Measurements from ENCODE around the gene PRPF38A. TPM values are rescaled to one million over a fixed set of nuclear protein-coding genes. Genes with fewer than 3 reads are reported as not detected.

The PRPF38A gene
- polyA plus RNA-seq, 2 of the 4 experiments (the other 2 are of a cell fraction) = 12.9 to 30.4 TPM

GRCh38 chr1:52359676-52360594 is 44.5 kb upstream of the PRPF38A start:
- 87% methylated on average over 9 of the region's 24 CpGs for whole genome bisulfite sequencing (ENCODE audit: missing lambda C conversion rate)
- ATAC-seq (peak in 1 of 2 experiments; percentile 14; a peak in 1 of 6 replicates), FAIRE-seq (no peak), DNase-seq (ENCODE audit: low read depth in 1 of 2, low spot score in 1 of 2) (no peak)
- H3K9me3 ChIP-seq = no peaks in the 10 kb centered on the region
- H3K27ac ChIP-seq = no peak overlapping the region
- no peak overlapping the region for H3K4me2 ChIP-seq
- peaks cover 15% of the 10 kb centered on the region for H3K4me1 ChIP-seq
- ChIA-PET CTCF (interaction anchor here (1.4 kb wide), 1 partner anchor 11 kb away, joined by 5 read pairs; no protein-coding TSS in a partner anchor), POLR2A (no interaction called here)
- no peak overlapping the region for H3K4me3 ChIP-seq
- TF ChIP-seq NFE2L2 (conservative IDR thresholded peaks at IDR 0.05; ENCODE audit: low read length) = no peak
- TF ChIP-seq PBX3 (IDR thresholded peaks at IDR 0.05) = no peak
- no peak for TF ChIP-seq SMC3 (IDR thresholded peaks at IDR 0.05)
- TF ChIP-seq RAD21 (conservative IDR thresholded peaks at IDR 0.05 in 1 of 2, IDR thresholded peaks at IDR 0.05 in 1 of 2) = no peak
- no peak for TF ChIP-seq EHMT2 (IDR thresholded peaks at IDR 0.05; ENCODE audit: low read depth)
- TF ChIP-seq MYC (IDR thresholded peaks at IDR 0.05; ENCODE audit: borderline replicate concordance, low read length) = no peak
- TF ChIP-seq REST (IDR thresholded peaks at IDR 0.05) = no peak
- TF ChIP-seq FOSL2 (IDR thresholded peaks at IDR 0.05) = no peak
- no peak for TF ChIP-seq FOSL2 (CRISPR knock-in tag; IDR thresholded peaks at IDR 0.05)
- no peak for TF ChIP-seq RARB (CRISPR knock-in tag; IDR thresholded peaks at IDR 0.05)
- TF ChIP-seq CHD2 (IDR thresholded peaks at IDR 0.05; ENCODE audit: low read length, partially characterized antibody) = no peak
- no peak for TF ChIP-seq TP53 (CRISPR knock-in tag; IDR thresholded peaks at IDR 0.05)
- TF ChIP-seq NR3C1 (IDR thresholded peaks at IDR 0.05) = no peak
- no peak for TF ChIP-seq NPAS2 (CRISPR knock-in tag; IDR thresholded peaks at IDR 0.05; ENCODE audit: borderline replicate concordance)
- TF ChIP-seq RFX5 (IDR thresholded peaks at IDR 0.05) = no peak
- no peak for TF ChIP-seq KDM1A (IDR thresholded peaks at IDR 0.05; ENCODE audit: low read depth)
- TF ChIP-seq FOSB (CRISPR knock-in tag; IDR thresholded peaks at IDR 0.05) = no peak
- no peak for TF ChIP-seq CEBPB (IDR thresholded peaks at IDR 0.05)
- TF ChIP-seq ESRRA (IDR thresholded peaks at IDR 0.05; ENCODE audit: borderline replicate concordance, low read length) = no peak

GRCh38 chr1:52360595-52360968 is 43.8 kb upstream of the PRPF38A start:
- no peak overlapping the region for H3K27ac ChIP-seq
- ATAC-seq = no peak
- TF ChIP-seq RNF2 (IDR thresholded peaks at IDR 0.05; ENCODE audit: borderline replicate concordance, low read depth) (no peak), CBX8 (IDR thresholded peaks at IDR 0.05) (no peak), TFCP2L1 (CRISPR knock-in tag; IDR thresholded peaks at IDR 0.05) (no peak), ELK1 (IDR thresholded peaks at IDR 0.05; ENCODE audit: low read depth, low read length) (no peak), HES2 (IDR thresholded peaks at IDR 0.05) (no peak), ZNF302 (CRISPR knock-in tag; IDR thresholded peaks at IDR 0.05) (no peak), HMGXB4 (CRISPR knock-in tag; IDR thresholded peaks at IDR 0.05; ENCODE audit: borderline replicate concordance) (no peak)

More at GRCh38 chr1:52360595-52360968, 43.8 kb upstream of the PRPF38A start:
- DNase-seq (ENCODE audit: low read depth in 1 of 2, low spot score in 1 of 2) (no peak), FAIRE-seq (no peak)
- Histone ChIP-seq H3K4me1 (peaks cover 16% of the 10 kb centered on the region), H3K4me3 (no peak overlapping the region), H3K4me2 (no peak overlapping the region), H3K9me3 (no peaks in the 10 kb centered on the region)
- 100% methylated on average over 1 of the region's 7 CpGs for WGBS (ENCODE audit: missing lambda C conversion rate)
- ChIA-PET POLR2A (no interaction called here), CTCF (no interaction called here)
